K562 (cell line): Measurements from ENCODE around the gene SMIM8. TPM values are rescaled to one million over a fixed set of nuclear protein-coding genes. Genes with fewer than 3 reads are reported as not detected.

ENCODE experiments used
- C11orf30 ChIP-seq: fragments of 450-650 bp; IDR thresholded peaks from 2 replicates; pipeline ENCODE4 v1.6.1; 2016; ENCODE audit warnings: low read depth, mild to moderate bottlenecking
- CBFA2T2 ChIP-seq: fragments of 450-650 bp; conservative IDR thresholded peaks from 2 replicates; pipeline ENCODE4 v1.6.1; 2017; ENCODE audit warnings: mild to moderate bottlenecking
- DPF2 ChIP-seq: fragments of 450-650 bp; IDR thresholded peaks from 2 replicates; pipeline ENCODE4 v1.6.1; 2016
- GATA2 ChIP-seq: sonication (generic); formaldehyde crosslinking; IDR thresholded peaks from 2 replicates; pipeline ENCODE4 v1.4.0; 2020; ENCODE audit warnings: mild to moderate bottlenecking, missing genetic modification reagents
- IRF2 ChIP-seq: sonication (generic); formaldehyde crosslinking; IDR thresholded peaks from 2 replicates; pipeline ENCODE4 v1.8.1; 2022; ENCODE audit warnings: mild to moderate bottlenecking, missing genetic modification reagents
- MAFF ChIP-seq: IDR thresholded peaks from 2 replicates; pipeline ENCODE4 v1.6.1; 2012; ENCODE audit warnings: low read length, improper control_type of control experiment
- MNT ChIP-seq, 2 experiments: fragments of 450-650 bp; conservative IDR thresholded peaks; 2 replicates each; pipeline ENCODE4 v1.6.1; 2017; ENCODE audit warnings: mild to moderate bottlenecking in 2 of 2, moderate library complexity in 2 of 2
- PPARD ChIP-seq: fragments of 250-450 bp; sonication (Bioruptor Pico); IDR thresholded peaks from 2 replicates; pipeline ENCODE4 v1.8.0; 2022; ENCODE audit warnings: inconsistent platforms, mild to moderate bottlenecking, moderate library complexity
- RCOR1 ChIP-seq, 2 experiments: IDR thresholded peaks; 2 replicates each; pipeline ENCODE4 v1.6.1; 2012; ENCODE audit warnings: low read depth in 2 of 2, low read length in 2 of 2, borderline replicate concordance in 1 of 2, improper control_type of control experiment in 1 of 2
- SAFB ChIP-seq: fragments of 200-400 bp; formaldehyde crosslinking; IDR thresholded peaks from 2 replicates; pipeline ENCODE4 v1.6.1; 2017; ENCODE audit warnings: low read depth, low read length, borderline replicate concordance
- TAL1 ChIP-seq: fragments of 450-650 bp; IDR thresholded peaks from 2 replicates; pipeline ENCODE4 v1.6.1; 2016; ENCODE audit warnings: mild to moderate bottlenecking
- TCF3 ChIP-seq: sonication (generic); formaldehyde crosslinking; IDR thresholded peaks from 2 replicates; pipeline ENCODE4 v1.4.0; 2020; ENCODE audit warnings: mild to moderate bottlenecking, missing genetic modification reagents
- ZNF77 ChIP-seq: fragments of 250-450 bp; sonication (Bioruptor Pico); IDR thresholded peaks from 2 replicates; pipeline ENCODE4 v1.5.0; 2020
- ZNF785 ChIP-seq: fragments of 250-450 bp; sonication (Bioruptor Pico); IDR thresholded peaks from 2 replicates; pipeline ENCODE4 v1.4.0; 2020; ENCODE audit warnings: mild to moderate bottlenecking
- ZNF830 ChIP-seq: fragments of 250-450 bp; sonication (Bioruptor Pico); IDR thresholded peaks from 2 replicates; pipeline ENCODE4 v1.5.0; 2021; ENCODE audit warnings: mild to moderate bottlenecking
- ZSCAN32 ChIP-seq: fragments of 450-650 bp; formaldehyde crosslinking; IDR thresholded peaks from 2 replicates; pipeline ENCODE4 v1.4.0; 2020; ENCODE audit warnings: mild to moderate bottlenecking, moderate library complexity
- polyA plus RNA-seq, 8 experiments: library from polyadenylated mRNA; depleted of rRNA in 4 of 8; stranded (reverse) in 5 of 8; unstranded in 3 of 8; fragments of >200 nt; fragmentation: Nextera tagmentation in 2 of 8; fragmentation: Illumina TruSeq in 1 of 8; extraction: Ambion mirVana in 2 of 8; extraction: Trizol in 1 of 8; gene quantifications; 2 replicates each; pipeline versions ENCODE4 v1.2.1 to v1.2.3, GENCODE V29; 2011 to 2014; ENCODE audit warnings: inconsistent platforms in 1 of 8, missing spikeins in 1 of 8
- total RNA-seq, 7 experiments: library from RNA; depleted of rRNA in 6 of 7; stranded (reverse); fragments of >200 nt in 6 of 7; fragmentation: Illumina TruSeq in 2 of 7; extraction: Trizol in 2 of 7; gene quantifications; 2 replicates each; pipeline versions ENCODE4 v1.2.1 to v1.2.3, GENCODE V29; 2011 to 2021; ENCODE audit warnings: low replicate concordance in 1 of 7
- TF ChIP-seq, protein P1 (sequence below): sonication (generic); formaldehyde crosslinking; IDR thresholded peaks from 2 replicates; pipeline ENCODE4 v1.8.1; 2023; ENCODE audit warnings: missing genetic modification reagents, mild to moderate bottlenecking, borderline replicate concordance
- TF ChIP-seq, protein P2 (sequence below), 2 experiments: fragments of 150-350 bp in 1 of 2; IDR thresholded peaks; 2 replicates each; pipeline ENCODE4 v1.6.1; 2012 to 2016; ENCODE audit warnings: low read depth in 2 of 2, low read length in 2 of 2, mild to moderate bottlenecking in 1 of 2, moderate library complexity in 1 of 2
- TF ChIP-seq, protein P3 (sequence below): sonication (generic); formaldehyde crosslinking; IDR thresholded peaks from 2 replicates; pipeline ENCODE4 v1.8.1; 2023; ENCODE audit warnings: mild to moderate bottlenecking, missing genetic modification reagents

Gene SMIM8
- total and polyA plus RNA-seq, 9 of the 15 experiments (the other 6 are each of a cell fraction or from before 2014, with no cell fraction given): 8.3 to 53.7 (median 15.1) TPM

- TF ChIP-seq, protein P1, sequence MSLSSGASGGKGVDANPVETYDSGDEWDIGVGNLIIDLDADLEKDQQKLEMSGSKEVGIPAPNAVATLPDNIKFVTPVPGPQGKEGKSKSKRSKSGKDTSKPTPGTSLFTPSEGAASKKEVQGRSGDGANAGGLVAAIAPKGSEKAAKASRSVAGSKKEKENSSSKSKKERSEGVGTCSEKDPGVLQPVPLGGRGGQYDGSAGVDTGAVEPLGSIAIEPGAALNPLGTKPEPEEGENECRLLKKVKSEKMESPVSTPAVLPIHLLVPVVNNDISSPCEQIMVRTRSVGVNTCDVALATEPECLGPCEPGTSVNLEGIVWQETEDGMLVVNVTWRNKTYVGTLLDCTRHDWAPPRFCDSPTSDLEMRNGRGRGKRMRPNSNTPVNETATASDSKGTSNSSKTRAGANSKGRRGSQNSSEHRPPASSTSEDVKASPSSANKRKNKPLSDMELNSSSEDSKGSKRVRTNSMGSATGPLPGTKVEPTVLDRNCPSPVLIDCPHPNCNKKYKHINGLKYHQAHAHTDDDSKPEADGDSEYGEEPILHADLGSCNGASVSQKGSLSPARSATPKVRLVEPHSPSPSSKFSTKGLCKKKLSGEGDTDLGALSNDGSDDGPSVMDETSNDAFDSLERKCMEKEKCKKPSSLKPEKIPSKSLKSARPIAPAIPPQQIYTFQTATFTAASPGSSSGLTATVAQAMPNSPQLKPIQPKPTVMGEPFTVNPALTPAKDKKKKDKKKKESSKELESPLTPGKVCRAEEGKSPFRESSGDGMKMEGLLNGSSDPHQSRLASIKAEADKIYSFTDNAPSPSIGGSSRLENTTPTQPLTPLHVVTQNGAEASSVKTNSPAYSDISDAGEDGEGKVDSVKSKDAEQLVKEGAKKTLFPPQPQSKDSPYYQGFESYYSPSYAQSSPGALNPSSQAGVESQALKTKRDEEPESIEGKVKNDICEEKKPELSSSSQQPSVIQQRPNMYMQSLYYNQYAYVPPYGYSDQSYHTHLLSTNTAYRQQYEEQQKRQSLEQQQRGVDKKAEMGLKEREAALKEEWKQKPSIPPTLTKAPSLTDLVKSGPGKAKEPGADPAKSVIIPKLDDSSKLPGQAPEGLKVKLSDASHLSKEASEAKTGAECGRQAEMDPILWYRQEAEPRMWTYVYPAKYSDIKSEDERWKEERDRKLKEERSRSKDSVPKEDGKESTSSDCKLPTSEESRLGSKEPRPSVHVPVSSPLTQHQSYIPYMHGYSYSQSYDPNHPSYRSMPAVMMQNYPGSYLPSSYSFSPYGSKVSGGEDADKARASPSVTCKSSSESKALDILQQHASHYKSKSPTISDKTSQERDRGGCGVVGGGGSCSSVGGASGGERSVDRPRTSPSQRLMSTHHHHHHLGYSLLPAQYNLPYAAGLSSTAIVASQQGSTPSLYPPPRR: no peak
- TF ChIP-seq IRF2 (CRISPR knock-in tag): no peak
- TF ChIP-seq DPF2: peak; percentile 71; the same call in 1 of the 2 replicates
- TF ChIP-seq GATA2 (CRISPR knock-in tag): peak; percentile 70
- TF ChIP-seq, protein P2, sequence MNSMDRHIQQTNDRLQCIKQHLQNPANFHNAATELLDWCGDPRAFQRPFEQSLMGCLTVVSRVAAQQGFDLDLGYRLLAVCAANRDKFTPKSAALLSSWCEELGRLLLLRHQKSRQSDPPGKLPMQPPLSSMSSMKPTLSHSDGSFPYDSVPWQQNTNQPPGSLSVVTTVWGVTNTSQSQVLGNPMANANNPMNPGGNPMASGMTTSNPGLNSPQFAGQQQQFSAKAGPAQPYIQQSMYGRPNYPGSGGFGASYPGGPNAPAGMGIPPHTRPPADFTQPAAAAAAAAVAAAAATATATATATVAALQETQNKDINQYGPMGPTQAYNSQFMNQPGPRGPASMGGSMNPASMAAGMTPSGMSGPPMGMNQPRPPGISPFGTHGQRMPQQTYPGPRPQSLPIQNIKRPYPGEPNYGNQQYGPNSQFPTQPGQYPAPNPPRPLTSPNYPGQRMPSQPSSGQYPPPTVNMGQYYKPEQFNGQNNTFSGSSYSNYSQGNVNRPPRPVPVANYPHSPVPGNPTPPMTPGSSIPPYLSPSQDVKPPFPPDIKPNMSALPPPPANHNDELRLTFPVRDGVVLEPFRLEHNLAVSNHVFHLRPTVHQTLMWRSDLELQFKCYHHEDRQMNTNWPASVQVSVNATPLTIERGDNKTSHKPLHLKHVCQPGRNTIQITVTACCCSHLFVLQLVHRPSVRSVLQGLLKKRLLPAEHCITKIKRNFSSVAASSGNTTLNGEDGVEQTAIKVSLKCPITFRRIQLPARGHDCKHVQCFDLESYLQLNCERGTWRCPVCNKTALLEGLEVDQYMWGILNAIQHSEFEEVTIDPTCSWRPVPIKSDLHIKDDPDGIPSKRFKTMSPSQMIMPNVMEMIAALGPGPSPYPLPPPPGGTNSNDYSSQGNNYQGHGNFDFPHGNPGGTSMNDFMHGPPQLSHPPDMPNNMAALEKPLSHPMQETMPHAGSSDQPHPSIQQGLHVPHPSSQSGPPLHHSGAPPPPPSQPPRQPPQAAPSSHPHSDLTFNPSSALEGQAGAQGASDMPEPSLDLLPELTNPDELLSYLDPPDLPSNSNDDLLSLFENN (IDR thresholded peaks at IDR 0.05; ENCODE audit: low read depth in 2 of 2, low read length in 2 of 2): no peak
- TF ChIP-seq, protein P3, sequence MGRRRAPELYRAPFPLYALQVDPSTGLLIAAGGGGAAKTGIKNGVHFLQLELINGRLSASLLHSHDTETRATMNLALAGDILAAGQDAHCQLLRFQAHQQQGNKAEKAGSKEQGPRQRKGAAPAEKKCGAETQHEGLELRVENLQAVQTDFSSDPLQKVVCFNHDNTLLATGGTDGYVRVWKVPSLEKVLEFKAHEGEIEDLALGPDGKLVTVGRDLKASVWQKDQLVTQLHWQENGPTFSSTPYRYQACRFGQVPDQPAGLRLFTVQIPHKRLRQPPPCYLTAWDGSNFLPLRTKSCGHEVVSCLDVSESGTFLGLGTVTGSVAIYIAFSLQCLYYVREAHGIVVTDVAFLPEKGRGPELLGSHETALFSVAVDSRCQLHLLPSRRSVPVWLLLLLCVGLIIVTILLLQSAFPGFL: no peak
- peak; percentile 59 for TF ChIP-seq TCF3 (CRISPR knock-in tag)
- TF ChIP-seq RCOR1 (IDR thresholded peaks at IDR 0.05; ENCODE audit: borderline replicate concordance in 1 of 2, low read depth in 2 of 2, low read length in 2 of 2): 0 out of 4 replicates have a peak, but pooled peaks of 1 of the 2 experiments have one; percentile 10
- TF ChIP-seq SAFB: no peak
- TF ChIP-seq ZNF77 (CRISPR knock-in tag): no peak
- peak; percentile 58 for TF ChIP-seq CBFA2T2
- TF ChIP-seq PPARD (CRISPR knock-in tag): no peak
- peak; percentile 80 for TF ChIP-seq C11orf30
- TF ChIP-seq MAFF: peak; percentile 54; the same call in 1 of the 2 replicates
- peak; percentile 35; the same call in 1 of the 2 replicates for TF ChIP-seq TAL1
- TF ChIP-seq ZNF785 (CRISPR knock-in tag): no peak
- 0 out of 4 replicates have a peak, but pooled peaks of 1 of the 2 experiments have one; percentile 20 for TF ChIP-seq MNT (conservative IDR thresholded peaks at IDR 0.05)
- TF ChIP-seq ZSCAN32 (CRISPR knock-in tag): no peak
- TF ChIP-seq ZNF830: no peak
These were observed 62.1 kb downstream of the SMIM8 start (continued) for GRCh38 chr6:87384449-87384848.
